HepG2 (cell line): ENCODE results near the gene TRMT10C. TPM values are rescaled to one million over a fixed set of nuclear protein-coding genes. Genes with fewer than 3 reads are reported as not detected.

Experiments
- ARNTL ChIP-seq: sonication (generic); formaldehyde crosslinking; IDR thresholded peaks from 2 replicates; pipeline ENCODE4 v1.4.0; 2020; ENCODE audit warnings: mild to moderate bottlenecking, missing genetic modification reagents
- CEBPZ ChIP-seq: IDR thresholded peaks from 2 replicates; pipeline ENCODE4 v1.6.1; 2012; ENCODE audit warnings: low read length, improper control_type of control experiment
- FIP1L1 ChIP-seq: fragments of 200-400 bp; formaldehyde crosslinking; IDR thresholded peaks from 2 replicates; pipeline ENCODE4 v1.6.1; 2018; ENCODE audit warnings: low read depth, mild to moderate bottlenecking, low read length, moderate library complexity, borderline replicate concordance; ENCODE audit not compliant: insufficient read depth
- FOXO4 ChIP-seq: sonication (generic); formaldehyde crosslinking; conservative IDR thresholded peaks from 2 replicates; pipeline ENCODE4 v1.8.1; 2023; ENCODE audit warnings: missing genetic modification reagents
- GATA4 ChIP-seq: sonication (generic); IDR thresholded peaks from 2 replicates; pipeline ENCODE4 v1.6.1; 2016; ENCODE audit warnings: antibody characterized with exemption, low read depth, borderline replicate concordance
- GATAD1 ChIP-seq: IDR thresholded peaks from 2 replicates; pipeline ENCODE4 v1.6.1; 2016; ENCODE audit warnings: missing genetic modification reagents, missing compliant biosample characterization
- KDM4B ChIP-seq: sonication (generic); formaldehyde crosslinking; IDR thresholded peaks from 2 replicates; pipeline ENCODE4 v1.4.0; 2020; ENCODE audit warnings: missing genetic modification reagents
- MYPOP ChIP-seq: sonication (generic); formaldehyde crosslinking; IDR thresholded peaks from 2 replicates; pipeline ENCODE4 v1.8.1; 2023; ENCODE audit warnings: mild to moderate bottlenecking, moderate library complexity, missing genetic modification reagents
- RFX1 ChIP-seq: fragments of 450-650 bp; IDR thresholded peaks from 2 replicates; pipeline ENCODE4 v1.6.1; 2017
- SNAPC5 ChIP-seq: sonication (generic); formaldehyde crosslinking; IDR thresholded peaks from 2 replicates; pipeline ENCODE4 v1.8.1; 2023; ENCODE audit warnings: mild to moderate bottlenecking, missing genetic modification reagents, borderline replicate concordance
- ZBED4 ChIP-seq: sonication (generic); formaldehyde crosslinking; IDR thresholded peaks from 2 replicates; pipeline ENCODE4 v1.4.0; 2020; ENCODE audit warnings: missing genetic modification reagents, borderline replicate concordance
- ZNF354B ChIP-seq: sonication (generic); formaldehyde crosslinking; IDR thresholded peaks from 2 replicates; pipeline ENCODE4 v1.8.0; 2022; ENCODE audit warnings: mild to moderate bottlenecking, missing genetic modification reagents
- ZNF609 ChIP-seq: sonication (generic); formaldehyde crosslinking; IDR thresholded peaks from 2 replicates; pipeline ENCODE4 v1.4.0; 2020; ENCODE audit warnings: mild to moderate bottlenecking, missing genetic modification reagents, borderline replicate concordance
- polyA plus RNA-seq, 8 experiments: library from polyadenylated mRNA; depleted of rRNA in 3 of 8; stranded (reverse) in 7 of 8; unstranded in 1 of 8; fragments of >200 nt; fragmentation: Illumina TruSeq in 4 of 8; extraction: Trizol in 4 of 8; gene quantifications; 2 replicates each; pipeline versions ENCODE4 v1.2.1 to v1.2.3, GENCODE V29; 2011 to 2016; ENCODE audit warnings: low read depth in 4 of 8, missing spikeins in 1 of 8, mixed read lengths in 1 of 8; ENCODE audit not compliant: insufficient read depth in 1 of 8
- total RNA-seq, 5 experiments: library from RNA; depleted of rRNA; stranded (reverse); fragments of >200 nt; fragmentation: Illumina TruSeq; extraction: Trizol; gene quantifications; 2 replicates each; pipeline ENCODE4 v1.2.3, GENCODE V29; 2016; ENCODE audit warnings: low read depth in 1 of 5

TRMT10C gene
- total and polyA plus RNA-seq, 2 of the 13 experiments (the other 11 are each of a cell fraction or from before 2014, with no cell fraction given), result 10.8 to 39.2 TPM

- TF ChIP-seq CEBPZ (no peak), SNAPC5 (CRISPR knock-in tag) (no peak), ZNF609 (CRISPR knock-in tag) (no peak), ARNTL (CRISPR knock-in tag) (no peak), GATA4 (peak; percentile 26; the same call in 1 of the 2 replicates), FIP1L1 (no peak), GATAD1 (CRISPR knock-in tag) (0 out of 2 replicates have a peak, but pooled peaks have one; percentile 25), FOXO4 (CRISPR knock-in tag) (no peak), ZBED4 (CRISPR knock-in tag) (no peak), KDM4B (CRISPR knock-in tag) (no peak), ZNF354B (no peak), MYPOP (CRISPR knock-in tag) (no peak), RFX1 (no peak)
Measured at GRCh38 chr3:101548527-101549105, 13.1 kb upstream of the TRMT10C start (continued).
